ENCODE measurements around the gene PRSS22. TPM values are rescaled to one million over a fixed set of nuclear protein-coding genes. Genes with fewer than 3 reads are reported as not detected.

The PRSS22 gene
- total and polyA plus RNA-seq, 3 donors from 2014 or later, result 0.38 TPM; not detected in 2

DNA sequence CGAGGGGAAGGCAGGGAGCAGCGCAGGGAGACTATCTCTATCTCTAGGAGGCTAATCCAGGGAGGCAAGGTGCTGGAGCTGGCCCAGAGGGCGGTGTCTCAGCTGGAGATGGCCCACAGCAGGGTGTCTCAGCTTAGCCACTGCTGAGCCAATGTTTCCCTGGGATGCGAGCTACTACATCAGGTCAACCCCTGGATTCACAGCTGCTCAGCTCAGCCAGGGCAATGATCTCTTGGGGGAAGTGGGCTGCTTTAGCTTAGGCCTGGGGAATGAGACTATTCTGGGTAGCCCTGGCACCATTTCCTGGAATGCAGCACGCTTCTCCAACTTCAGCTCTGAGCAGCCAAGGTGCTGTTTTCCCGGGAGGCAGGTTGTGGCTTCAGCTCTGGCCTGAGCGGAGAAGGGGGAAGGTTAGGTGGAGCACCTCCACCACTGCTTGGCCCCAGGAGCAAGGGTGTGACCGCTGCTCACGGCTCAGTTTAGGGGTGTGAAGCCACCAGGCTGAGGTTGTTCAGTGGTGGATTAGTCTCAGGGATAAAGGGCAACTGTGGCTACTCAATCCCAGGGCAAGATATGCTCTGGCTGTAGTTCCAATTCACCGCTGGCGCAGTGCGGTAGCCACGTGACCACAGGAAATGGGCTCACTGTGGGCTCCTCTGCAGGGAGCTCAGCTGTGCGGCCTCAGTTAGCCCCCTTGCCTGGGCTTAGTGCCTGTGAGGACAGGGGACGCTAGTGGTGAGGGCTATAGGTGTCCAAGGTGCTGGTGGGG is 46.1 kb downstream of the PRSS22 start:
- WGBS, 2 donors, result 77 to 80% methylated on average over 9 to 14 of the region's 15 CpGs
- DNase-seq, result no peak
- intact Hi-C loops (cut with DNase I; ENCODE audit: low total_unique reads), result no loop called here

DNA sequence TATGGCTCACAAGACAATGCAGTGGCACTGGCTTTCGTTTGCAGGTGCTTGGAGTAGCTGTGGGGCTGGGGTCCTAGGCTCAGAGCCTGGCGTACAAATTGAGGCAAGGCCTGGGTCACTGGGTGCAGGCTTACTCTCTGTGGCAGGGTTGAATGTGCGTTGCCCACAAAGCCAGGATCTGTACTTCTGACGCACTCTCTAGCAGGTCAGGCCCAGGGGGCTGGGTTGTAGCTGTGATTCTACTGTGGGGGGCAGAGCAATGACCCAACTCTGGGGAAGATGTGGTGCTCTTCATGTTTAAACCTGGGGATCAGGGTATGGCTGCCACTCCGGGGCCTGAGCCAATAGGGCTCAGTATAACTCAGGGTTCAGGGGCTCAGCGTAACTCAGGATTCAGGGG is 47.3 kb downstream of the PRSS22 start:
- WGBS, 2 donors, result 59 to 86% methylated on average over 4 to 6 of the region's 6 CpGs
- Histone ChIP-seq H3K36me3 (ENCODE audit: low read depth, missing control alignments) (no peaks in the 10 kb centered on the region), H3K27ac (no peak overlapping the region), H3K4me1 (no peaks in the 10 kb centered on the region), H3K4me3 (no peak overlapping the region), H3K27me3 (no peaks in the 10 kb centered on the region), H3K9me3 (no peaks in the 10 kb centered on the region)
- TF ChIP-seq, protein P1, sequence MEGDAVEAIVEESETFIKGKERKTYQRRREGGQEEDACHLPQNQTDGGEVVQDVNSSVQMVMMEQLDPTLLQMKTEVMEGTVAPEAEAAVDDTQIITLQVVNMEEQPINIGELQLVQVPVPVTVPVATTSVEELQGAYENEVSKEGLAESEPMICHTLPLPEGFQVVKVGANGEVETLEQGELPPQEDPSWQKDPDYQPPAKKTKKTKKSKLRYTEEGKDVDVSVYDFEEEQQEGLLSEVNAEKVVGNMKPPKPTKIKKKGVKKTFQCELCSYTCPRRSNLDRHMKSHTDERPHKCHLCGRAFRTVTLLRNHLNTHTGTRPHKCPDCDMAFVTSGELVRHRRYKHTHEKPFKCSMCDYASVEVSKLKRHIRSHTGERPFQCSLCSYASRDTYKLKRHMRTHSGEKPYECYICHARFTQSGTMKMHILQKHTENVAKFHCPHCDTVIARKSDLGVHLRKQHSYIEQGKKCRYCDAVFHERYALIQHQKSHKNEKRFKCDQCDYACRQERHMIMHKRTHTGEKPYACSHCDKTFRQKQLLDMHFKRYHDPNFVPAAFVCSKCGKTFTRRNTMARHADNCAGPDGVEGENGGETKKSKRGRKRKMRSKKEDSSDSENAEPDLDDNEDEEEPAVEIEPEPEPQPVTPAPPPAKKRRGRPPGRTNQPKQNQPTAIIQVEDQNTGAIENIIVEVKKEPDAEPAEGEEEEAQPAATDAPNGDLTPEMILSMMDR (IDR thresholded peaks at IDR 0.05), result no peak
- no peak for TF ChIP-seq POLR2A (IDR thresholded peaks at IDR 0.05)
- DNase-seq, result no peak
- intact Hi-C loops (cut with DNase I; ENCODE audit: low total_unique reads), result no loop called here

More for the DNA sequence above, 46.1 kb downstream of the PRSS22 start:
- TF ChIP-seq POLR2A (IDR thresholded peaks at IDR 0.05), result no peak
- TF ChIP-seq, protein P1 (IDR thresholded peaks at IDR 0.05), result no peak
- Histone ChIP-seq H3K4me1 (no peaks in the 10 kb centered on the region), H3K27me3 (no peaks in the 10 kb centered on the region), H3K36me3 (ENCODE audit: low read depth, missing control alignments) (no peaks in the 10 kb centered on the region), H3K27ac (no peak overlapping the region), H3K9me3 (no peaks in the 10 kb centered on the region), H3K4me3 (no peak overlapping the region)

DNA sequence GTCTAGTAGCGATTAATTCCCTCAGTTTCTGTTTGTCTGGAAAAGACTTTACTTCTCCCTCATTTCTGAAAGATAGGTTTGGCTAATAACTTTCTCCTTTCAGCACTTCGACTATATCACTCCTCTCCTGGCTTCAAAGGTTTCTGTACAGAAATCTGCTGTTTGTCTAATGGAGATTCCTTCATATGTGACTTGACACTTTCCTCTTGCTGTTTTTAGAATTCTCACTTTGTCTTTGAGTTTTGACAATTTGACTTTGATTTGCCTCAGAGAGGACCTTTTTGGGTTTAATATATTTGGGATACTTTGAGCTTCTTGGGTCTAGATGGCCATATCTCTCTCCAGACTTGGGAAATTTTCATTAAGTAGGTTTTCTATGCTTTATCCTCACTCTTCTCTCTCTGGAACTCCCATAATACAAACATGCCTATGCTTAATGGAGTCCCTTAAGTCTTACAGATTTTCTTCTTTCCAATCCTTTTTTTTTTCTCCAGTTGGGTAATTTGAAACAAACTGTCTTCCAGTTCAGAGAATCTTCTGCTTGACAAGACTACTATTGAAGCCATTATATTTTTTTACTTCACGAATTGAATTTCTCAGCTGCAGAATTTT is 48.7 kb downstream of the PRSS22 start:
- TF ChIP-seq, protein P1 (IDR thresholded peaks at IDR 0.05), result no peak
- no peak for TF ChIP-seq POLR2A (IDR thresholded peaks at IDR 0.05)
- H3K36me3 ChIP-seq (ENCODE audit: low read depth, missing control alignments), result no peaks in the 10 kb centered on the region

DNA sequence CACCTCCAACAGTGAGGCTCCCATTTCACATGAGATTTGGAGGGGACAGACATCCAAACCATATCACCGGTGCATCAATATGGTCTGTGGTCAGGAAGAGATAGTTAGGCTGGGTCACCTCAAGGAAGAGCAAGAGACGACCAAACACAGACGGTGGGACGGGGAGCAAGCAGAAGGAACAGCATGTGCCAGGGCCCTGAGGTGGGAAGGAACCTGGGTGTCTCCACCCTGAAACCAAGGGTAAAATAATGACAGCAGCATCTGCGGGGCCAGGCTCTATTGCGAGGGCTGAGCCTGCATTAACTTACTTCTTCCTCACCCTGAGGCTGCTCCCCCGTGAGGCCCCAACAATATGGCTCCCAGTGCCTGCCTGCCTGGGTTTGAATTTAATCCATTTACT is 49.8 kb downstream of the PRSS22 start:
- DNase-seq, result no peak
- 90 to 92% methylated on average over 7 of the region's 7 CpGs for WGBS, 2 donors
- no peak for TF ChIP-seq POLR2A (IDR thresholded peaks at IDR 0.05)
- TF ChIP-seq, protein P1 (IDR thresholded peaks at IDR 0.05), result no peak
- Histone ChIP-seq H3K27ac (no peak overlapping the region), H3K4me3 (no peak overlapping the region), H3K27me3 (no peaks in the 10 kb centered on the region), H3K36me3 (ENCODE audit: low read depth, missing control alignments) (no peaks in the 10 kb centered on the region), H3K9me3 (no peaks in the 10 kb centered on the region), H3K4me1 (no peaks in the 10 kb centered on the region)
- intact Hi-C loops (cut with DNase I; ENCODE audit: low total_unique reads), result no loop called here

More for the DNA sequence above, 48.7 kb downstream of the PRSS22 start:
- Histone ChIP-seq H3K27me3 (no peaks in the 10 kb centered on the region), H3K4me3 (no peak overlapping the region), H3K4me1 (no peaks in the 10 kb centered on the region), H3K27ac (no peak overlapping the region), H3K9me3 (no peaks in the 10 kb centered on the region)
- intact Hi-C loops (cut with DNase I; ENCODE audit: low total_unique reads), result no loop called here
- DNase-seq, result no peak
- WGBS, 2 donors, result 84 to 87% methylated on average over 3 of the region's 3 CpGs

Data from testis (tissue), 3 donors.